HG03521 (cell line): ENCODE results near the gene FXN.
"Not testable (repeated sequence)": the region's sequence is repeated elsewhere in the genome, so short reads cannot be mapped to it uniquely, and the experiment has no call there.

Source experiments
- ATAC-seq: cut with Tn5 transposase; IDR thresholded peaks from one replicate; pipeline ENCODE4 v1.9.1; 2021; ENCODE audit warnings: mild to moderate bottlenecking, moderate library complexity; ENCODE audit not compliant: unreplicated experiment

Gene FXN

GRCh38 chr9:69035438-69036308 lies at the start of gene FXN:
FXN (plus strand) TSS chr9:69035752; CDS start chr9:69035783, 31 bp downstream.
- ATAC-seq, result peak; percentile 93

- not testable (repeated sequence) for ATAC-seq
Observed at GRCh38 chr9:68986949-68987348, 48.6 kb upstream of the FXN start.

DNA sequence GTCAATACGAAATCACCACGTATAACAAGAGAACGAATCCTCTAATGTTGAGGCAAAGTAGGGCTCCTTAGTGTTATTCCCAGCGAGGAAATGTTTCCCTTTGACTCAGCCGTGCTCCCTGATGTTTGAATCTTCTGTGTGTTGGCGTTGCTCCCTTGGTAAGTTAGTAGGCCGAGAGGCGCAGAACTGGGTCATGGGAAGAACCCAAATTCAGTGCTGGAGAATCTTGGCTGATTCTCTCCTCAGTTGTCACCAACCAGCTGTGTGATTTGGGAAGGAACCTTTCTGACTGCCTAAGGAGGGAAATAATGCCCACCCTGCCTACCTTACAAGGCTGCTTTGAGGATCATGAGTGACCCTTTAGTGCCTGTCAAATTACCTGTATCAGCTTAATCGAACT lies 44.1 kb upstream of the FXN start:
- no peak for ATAC-seq

GRCh38 chr9:68995776-68996175 lies 39.8 kb upstream of the FXN start:
- no peak for ATAC-seq

DNA sequence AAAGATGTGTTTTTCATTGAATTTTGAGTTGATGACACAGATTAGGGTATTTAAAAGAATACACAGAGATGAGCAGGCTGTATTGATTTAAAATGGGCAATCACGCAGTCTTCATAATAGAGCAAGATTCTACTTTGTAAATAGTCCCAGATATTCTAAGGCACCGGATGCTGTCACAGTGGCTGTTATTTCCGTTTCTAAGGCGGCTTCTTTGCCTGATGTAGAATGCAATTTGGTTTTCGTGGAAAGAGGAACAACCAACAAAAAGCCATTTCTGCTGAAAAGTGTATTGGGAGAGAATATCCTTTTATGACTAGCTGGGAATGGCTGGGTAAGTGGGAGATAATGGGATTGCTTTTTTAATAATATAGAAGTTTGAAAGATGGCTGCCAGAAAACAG lies 39.1 kb upstream of the FXN start:
- ATAC-seq, result no peak

- ATAC-seq, result no peak
Observed at GRCh38 chr9:68997666-68998065, 37.9 kb upstream of the FXN start.

DNA sequence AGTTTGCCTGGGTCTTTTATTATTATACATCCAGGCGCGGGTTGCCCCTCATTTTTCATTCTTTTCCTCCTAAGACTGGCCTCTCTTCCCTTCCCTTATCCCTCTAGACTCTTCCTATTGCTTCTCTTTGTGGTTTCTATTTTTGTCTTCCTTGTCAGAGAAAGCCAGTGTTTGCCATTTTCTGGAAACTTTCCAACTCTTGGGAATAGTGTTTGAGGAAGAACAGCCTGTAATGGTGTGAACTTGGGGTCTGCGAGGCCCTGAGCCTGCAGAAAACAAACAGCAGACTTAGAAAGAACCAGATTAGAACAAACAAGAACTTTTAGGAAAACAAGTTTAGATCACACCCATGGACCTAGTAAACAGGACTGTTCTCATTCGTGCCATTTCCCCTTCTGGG lies 37.2 kb upstream of the FXN start:
- ATAC-seq, result no peak

GRCh38 chr9:68998812-68999211 lies 36.7 kb upstream of the FXN start:
- ATAC-seq, result no peak

GRCh38 chr9:68999393-69000105 lies 36.0 kb upstream of the FXN start:
- peak; percentile 68 for ATAC-seq

DNA sequence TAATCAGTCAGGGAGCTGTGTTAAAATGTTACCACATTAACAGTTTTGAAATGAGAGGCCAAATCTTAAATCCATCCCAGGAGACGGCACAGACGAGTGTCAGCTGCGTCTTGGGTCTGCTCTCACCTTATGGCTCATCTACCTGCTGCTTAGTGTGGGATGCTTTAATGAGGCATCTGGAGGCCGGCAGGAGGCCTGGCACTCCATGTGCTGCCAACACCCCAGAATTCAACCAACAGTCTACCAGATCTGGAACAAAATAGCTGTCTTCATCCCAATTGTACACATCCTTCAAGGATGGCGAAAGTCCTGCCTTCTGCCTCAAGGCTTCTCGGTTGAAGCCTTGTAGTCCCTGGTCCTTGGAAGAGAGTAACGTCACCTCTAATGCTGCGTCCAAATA lies 33.6 kb upstream of the FXN start:
- no peak for ATAC-seq

DNA sequence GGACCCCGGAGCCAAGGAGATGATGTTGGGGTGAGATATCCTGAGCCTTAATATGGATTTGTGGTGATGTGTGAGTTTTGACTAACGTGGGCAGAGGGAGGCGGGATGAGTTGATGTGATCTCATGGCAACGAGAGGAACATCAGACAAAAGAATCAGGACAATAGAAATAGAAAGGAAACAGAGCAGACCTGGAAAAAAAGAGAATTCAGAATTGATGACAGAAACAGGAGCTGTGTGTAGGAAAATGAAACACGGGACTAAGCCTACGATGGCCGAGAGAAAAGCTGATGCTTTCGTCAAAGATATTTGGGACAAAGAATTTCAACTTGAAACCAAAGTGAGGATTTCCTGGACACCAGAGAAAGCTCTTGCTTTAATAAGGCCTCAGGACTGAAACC lies 32.5 kb upstream of the FXN start:
- no peak for ATAC-seq

DNA sequence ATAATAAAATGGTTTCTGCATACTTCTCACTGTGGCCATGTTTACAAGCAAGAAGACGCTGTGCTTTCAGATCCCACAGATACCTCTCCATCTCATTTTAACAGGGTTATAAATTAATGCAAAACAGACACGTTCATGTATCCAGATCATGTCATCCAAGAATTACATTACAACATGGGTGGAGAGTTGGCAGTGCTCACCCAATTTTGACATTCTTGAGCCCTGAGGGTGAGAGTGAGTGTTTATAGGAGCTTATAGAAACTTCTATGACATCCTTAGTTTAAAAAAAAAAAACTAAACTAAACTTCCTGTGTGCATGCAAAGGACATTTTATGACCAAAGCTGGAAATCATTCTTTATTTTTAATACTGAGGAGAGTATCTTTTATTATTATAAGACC lies 30.7 kb upstream of the FXN start:
- ATAC-seq, result no peak

- ATAC-seq, result no peak
Observed at GRCh38 chr9:69009708-69010107, 25.8 kb upstream of the FXN start.

- ATAC-seq, result no peak
Observed at GRCh38 chr9:69012696-69013381, 22.7 kb upstream of the FXN start.

DNA sequence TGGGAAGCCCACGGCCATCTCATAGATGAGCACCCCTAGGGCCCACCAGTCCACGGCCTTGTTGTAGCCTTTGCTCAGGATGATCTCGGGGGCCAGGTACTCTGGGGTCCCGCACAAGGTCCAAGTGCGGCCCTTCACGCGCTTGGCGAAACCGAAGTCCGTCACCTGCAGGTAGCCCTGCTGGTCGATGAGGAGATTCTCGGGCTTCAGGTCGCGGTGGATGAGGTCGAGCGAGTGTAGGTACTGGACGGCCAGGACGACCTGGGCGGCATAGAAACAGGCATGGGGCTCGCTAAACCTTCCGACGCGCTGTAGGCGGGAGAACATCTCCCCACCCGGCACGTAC lies 22.2 kb upstream of the FXN start:
- no peak for ATAC-seq

GRCh38 chr9:69014013-69014412 lies 21.5 kb upstream of the FXN start, which contains the start of gene PRKACG:
PRKACG (minus strand) TSS chr9:69014113; CDS start chr9:69014092, 21 bp downstream.
- ATAC-seq, result no peak

GRCh38 chr9:69016191-69017096 lies 19.1 kb upstream of the FXN start:
- ATAC-seq, result no peak

- ATAC-seq, result no peak
Observed at GRCh38 chr9:69018737-69019136, 16.8 kb upstream of the FXN start.

DNA sequence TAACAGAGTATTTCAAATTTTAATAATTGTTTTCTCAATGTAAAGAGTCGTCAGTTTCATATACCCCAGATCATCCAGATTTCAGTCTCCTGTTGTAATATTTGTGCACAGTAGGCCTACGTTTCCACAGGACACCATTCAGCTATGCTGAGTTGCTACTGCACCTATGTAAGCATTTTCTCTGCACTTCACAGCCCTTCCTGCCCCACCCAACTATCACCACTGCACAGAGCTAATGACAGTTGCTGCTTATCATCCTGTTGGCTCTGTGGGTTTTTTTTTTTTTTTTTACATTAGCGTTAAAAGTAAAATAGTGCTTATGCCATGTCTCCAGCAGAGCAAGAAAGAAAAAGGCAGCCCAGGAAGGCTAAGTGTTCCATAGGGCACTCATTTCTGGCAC lies 15.7 kb upstream of the FXN start:
- ATAC-seq, result no peak

DNA sequence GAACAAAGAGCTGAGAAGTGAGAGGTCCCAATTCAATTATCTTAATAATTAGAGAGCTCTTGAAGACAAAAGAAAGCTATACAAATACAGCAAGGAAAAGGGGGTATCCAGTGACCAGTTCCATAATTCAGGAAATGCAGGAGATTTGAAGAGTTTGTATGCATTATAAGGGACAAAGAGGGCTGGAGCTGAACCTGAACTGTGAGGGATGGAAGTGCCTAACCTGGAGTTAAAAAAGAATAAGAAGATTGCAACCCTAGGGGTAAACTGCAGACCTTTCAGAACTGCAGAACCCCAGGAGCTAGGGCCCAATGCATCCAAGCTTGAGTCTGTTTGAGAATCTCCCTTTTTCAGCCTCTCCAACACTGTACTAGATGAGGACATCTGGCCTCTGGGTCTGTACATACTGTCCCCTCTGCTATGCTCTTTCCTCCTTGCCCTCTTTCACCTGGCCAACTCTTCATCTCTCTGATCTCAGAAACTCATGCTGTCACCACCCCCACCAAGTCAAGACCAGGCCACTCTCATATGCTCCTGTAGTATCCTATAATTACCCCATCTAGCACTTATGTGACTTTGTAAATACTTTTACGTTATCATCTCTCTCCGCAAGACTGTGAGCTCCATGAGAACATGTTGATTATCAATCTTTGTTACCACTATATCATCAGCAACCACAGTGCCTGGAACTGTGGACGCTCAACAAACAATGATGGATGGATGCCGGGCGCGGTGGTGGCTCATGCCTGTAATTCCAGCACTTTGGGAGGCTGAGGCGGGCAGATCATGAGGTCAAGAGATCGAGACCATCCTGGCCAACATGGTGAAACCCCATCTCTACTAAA lies 15.0 kb upstream of the FXN start:
- ATAC-seq, result no peak
